LHCN-M2 (cell line): ENCODE data around the gene GRID1. TPM values are rescaled to one million over a fixed set of nuclear protein-coding genes. Genes with fewer than 3 reads are reported as not detected.

Experiments
- DNase-seq: peaks from one replicate; pipeline ENCODE4 v3.0.0-alpha.2; 2012; ENCODE audit warnings: low read depth
- total RNA-seq: library from RNA; depleted of rRNA; stranded (reverse); fragments of >200 nt; gene quantifications from 2 replicates; pipeline ENCODE4 v1.2.3, GENCODE V29; 2014

GRID1 gene
- total RNA-seq, 1 experiment from 2014 or later: not detected

GRCh38 chr10:86215712-86216111 is 150.9 kb downstream of the GRID1 start:
- DNase-seq: no peak

- DNase-seq: no peak
These were observed 151.5 kb downstream of the GRID1 start for GRCh38 chr10:86215046-86215445.

- no peak for DNase-seq
These were observed 153.4 kb downstream of the GRID1 start for GRCh38 chr10:86213148-86213547.

DNA sequence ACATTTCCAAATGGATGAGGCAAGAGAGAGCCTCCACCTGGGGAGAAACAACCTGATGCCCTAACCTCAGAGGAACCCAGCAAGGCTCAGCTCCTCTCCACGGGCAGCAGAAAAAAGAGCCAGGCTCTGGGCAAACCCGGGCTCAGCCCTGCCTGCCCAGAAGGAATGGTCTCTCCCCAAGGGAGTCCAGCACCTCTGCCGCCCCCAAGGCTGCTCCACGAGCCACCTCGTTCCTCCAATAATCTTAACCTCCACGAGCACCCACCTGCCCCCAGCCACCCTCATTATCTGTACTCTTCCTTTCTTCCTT is 154.2 kb downstream of the GRID1 start:
- no peak for DNase-seq

DNA sequence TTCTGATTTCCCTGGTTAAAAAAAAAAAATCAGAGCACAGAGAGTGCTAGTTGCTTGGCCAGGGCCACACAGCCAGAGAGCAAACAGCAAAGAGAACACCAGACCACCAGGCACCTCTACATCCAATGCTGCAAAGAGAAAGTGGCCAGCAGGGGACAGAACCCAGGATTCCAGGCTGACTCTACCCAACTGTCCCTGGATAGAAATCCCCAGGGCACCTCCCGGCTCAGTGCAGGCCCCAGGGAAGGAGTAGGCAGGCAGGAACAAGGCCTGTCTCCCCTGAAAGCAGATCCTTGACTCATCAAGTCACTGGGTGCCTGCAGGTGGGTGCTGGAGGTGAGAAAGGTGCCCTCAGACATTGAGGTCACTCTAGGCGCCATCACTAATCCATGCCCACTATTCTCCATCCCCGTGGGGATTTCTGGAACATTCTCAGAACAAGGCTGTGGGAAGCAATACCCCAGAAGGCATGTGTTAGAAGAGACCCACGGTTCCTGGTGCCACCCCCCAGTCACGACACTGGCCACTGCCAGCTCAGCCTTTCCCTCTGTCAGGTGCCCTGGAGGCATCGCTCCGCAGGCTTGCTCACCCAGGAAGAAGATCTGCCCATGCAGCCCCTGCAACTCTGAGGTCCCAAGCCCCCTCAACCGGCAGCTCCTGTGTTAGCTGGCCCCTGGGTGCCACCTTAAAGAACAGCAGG is 154.8 kb downstream of the GRID1 start:
- no peak for DNase-seq

DNA sequence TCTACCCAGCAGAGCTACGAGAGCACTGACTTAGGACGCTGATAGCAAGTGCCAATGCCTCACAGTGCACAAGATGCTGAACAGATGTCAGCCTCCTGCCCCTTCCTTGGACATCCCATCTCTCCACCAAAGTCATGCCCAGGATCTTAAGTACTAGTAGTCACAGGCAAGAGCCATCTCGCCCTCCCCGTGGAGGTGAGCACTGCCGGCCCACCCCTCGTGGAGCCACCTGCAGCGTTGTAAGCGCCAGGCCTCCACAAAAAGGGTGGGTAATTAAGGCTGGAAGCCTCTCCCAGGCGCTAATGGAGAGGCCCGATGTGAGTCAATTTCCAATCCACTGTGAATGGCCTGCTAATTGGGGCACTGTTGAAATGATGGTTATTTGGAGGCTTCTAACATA is 156.2 kb downstream of the GRID1 start:
- DNase-seq: no peak

DNA sequence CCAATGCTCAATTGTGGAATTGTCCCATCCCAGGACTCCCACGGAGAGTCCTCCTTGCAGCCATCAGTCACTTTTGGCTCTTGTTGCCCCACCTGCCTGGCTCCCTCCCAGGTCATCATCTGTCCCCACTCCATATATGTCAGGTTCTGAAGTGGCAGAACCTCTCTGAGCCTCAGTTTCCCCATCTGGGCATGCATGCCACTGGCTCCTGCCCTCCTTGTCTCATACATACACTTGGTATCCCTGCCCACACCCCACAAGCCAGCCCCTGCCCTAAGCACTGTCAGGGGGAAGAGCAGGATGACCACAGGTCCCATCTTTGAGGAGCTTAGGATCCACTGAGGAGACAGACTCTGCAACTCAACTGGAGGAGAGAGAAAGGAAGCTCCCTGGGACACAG is 156.9 kb downstream of the GRID1 start:
- no peak for DNase-seq

DNA sequence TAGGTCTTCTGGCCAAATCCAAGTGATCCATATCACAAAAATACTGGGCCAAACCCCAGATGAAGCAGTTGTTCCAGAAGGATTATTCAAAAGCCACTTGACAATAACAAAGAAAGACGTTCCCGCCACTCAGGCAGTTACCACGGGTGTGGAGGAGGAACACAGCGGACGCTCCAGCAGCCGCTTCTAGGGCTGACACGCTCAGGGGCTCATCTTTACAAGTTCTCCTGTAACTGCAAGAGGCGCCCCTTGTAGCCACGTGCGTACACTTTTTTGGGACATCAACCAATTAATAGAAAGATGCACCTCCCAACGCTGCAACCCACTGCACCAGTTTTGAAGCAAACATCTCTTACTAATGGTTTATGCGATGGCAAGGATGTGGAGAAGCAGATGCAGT is 159.4 kb downstream of the GRID1 start:
- DNase-seq: no peak

GRCh38 chr10:86206240-86206579 is 160.4 kb downstream of the GRID1 start:
- DNase-seq: no peak

- DNase-seq: no peak
These were observed 161.0 kb downstream of the GRID1 start for GRCh38 chr10:86205306-86206239.

- no peak for DNase-seq
These were observed 161.9 kb downstream of the GRID1 start for GRCh38 chr10:86204421-86205305.

- DNase-seq: no peak
These were observed 163.3 kb downstream of the GRID1 start for GRCh38 chr10:86203162-86203905.

DNA sequence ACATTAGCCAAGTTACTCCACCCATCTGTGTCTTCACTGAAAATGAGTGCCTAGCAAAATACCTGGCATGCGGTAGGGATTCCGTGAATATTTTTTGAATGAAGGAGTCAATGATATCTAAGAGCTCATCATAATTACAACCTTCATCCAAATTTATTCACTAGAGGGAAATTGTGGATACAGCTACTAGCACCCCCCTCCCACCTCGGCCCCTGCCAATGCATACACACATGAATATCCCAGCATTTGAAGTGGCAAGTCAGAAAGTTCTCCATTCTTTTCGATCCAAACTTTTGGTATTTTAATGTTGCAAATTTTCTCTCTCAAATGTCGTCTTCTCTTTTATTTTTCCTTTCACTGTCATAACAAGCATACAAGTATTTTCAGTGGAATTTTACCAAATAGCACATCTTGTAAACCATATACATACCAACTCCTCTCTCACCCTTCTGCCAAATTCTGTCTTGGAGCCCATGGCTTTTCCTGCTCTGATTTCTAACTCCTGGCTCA is 164.3 kb downstream of the GRID1 start:
- no peak for DNase-seq

DNA sequence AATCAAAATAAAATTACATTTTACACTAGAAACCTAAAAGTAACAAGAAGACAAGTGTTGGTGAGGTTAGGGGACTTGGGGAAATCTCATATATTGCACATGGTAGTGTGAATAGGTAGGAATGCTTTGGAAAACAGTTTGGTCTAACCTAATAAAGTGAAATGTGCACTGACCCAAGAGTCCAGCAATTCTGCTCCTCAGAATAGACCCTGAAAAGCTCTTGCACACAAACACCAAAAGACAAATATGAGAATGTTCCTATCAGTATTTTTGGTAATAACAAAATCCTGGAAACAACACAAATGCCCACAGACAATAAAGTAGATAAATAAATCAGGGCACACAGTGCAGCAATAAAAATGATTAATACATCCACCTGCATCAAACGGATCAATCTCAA is 165.7 kb downstream of the GRID1 start:
- DNase-seq: no peak

DNA sequence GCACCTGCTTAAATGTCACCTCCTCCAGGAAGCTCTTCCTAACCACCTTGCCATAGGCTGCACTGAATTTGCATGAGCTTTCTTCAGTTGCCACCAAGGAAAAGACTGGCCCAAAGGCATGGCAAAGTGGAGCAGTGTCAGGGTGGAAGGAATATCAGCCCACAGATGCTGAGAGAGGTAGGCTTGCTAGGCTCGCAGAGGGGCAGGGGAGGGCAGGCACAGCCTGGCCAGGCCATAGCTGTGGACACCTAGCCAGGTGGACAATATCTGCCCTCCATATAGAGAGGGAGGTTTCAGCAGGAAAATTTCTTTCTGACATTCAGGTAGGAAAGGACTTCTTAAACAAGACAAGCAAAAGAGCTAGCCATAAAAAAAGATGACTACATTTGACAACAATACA is 166.3 kb downstream of the GRID1 start:
- DNase-seq: no peak

DNA sequence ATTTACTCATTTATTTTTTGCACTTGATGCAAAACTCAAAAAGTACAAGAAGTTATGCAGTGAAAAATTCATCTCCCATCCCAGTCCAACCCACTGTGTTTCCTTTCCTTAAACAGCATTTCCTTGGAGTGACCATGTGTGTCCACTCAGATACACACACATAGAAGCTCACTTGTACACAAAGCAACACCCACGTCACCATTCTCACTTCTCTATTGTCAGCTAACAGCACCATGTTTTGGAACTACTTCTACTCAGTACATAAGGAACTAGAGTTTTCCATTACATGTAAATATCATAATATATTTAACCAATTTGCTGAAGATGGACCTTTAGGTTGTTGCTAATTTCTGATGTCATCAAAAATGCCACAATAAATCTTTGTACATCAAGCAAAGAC is 167.6 kb downstream of the GRID1 start:
- no peak for DNase-seq

- no peak for DNase-seq
These were observed 168.3 kb downstream of the GRID1 start for GRCh38 chr10:86198271-86198670.

DNA sequence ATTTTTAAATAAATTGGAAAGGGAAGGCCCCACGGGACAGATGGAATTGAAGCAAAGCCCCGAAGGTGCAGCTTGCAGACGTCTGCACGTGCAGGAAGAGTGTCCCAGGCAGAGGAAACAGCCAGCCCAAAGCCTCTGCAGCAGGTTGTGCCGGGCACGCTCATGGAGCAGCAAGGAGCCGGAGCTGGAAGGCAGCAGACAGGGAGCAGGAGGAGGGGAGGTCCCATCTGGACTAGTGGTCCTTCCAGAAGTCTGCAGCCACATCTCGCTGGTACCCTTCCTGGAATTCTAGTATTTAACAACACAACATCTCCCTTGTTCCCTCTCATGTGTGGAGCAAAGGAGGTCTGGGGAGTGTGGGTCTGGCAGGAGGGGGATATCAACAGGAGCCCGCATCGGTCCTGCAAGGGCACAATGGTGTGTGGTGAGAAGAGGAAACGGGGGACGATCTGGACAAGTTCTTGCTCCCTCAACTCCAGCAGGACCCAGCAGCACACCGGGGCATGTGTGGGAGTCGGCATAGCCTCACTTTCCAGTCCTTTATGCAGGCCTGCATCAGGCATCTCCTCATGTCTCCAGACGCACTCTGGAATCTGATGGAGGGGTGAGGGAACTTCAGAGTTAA is 169.3 kb downstream of the GRID1 start:
- DNase-seq: no peak

- DNase-seq: no peak
These were observed 171.0 kb downstream of the GRID1 start for GRCh38 chr10:86195521-86196157.

DNA sequence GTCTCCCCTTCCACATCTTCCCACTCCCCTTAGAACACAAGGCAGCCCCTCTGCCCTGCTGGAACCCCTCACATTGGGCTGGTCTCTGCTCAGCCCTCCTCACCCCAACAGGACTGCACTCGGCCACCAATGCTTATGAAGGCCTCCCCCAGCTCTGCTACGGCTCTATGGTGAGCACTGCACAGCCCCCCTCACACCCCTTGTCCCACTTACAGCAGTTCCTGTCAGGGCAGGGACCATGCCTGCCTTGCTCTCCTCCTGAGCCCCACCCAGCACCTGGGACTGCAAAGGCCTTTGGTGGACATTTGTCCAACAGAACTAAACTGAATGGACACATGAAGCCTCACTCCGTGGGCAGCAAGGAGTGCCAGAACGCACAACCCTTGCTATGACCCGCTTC is 171.9 kb downstream of the GRID1 start:
- no peak for DNase-seq
